ENCODE data around the gene LHFPL4. TPM values are rescaled to one million over a fixed set of nuclear protein-coding genes. Genes with fewer than 3 reads are reported as not detected.
A peak's percentile ranks its signal among the peaks of the same experiment; 100 is the strongest.

LHFPL4 gene
- total RNA-seq, 4 donors from 2014 or later = 0.13 to 0.17 (median 0.17) TPM; not detected in 1

- H3K27ac ChIP-seq (replicated peaks in 1 of 4) = no peak overlapping the region
- TF ChIP-seq POLR2A (IDR thresholded peaks at IDR 0.05; ENCODE audit: low read depth) (no peak), POLR2AphosphoS5 (IDR thresholded peaks at IDR 0.05) (no peak), CTCF (IDR thresholded peaks at IDR 0.05) (no peak), EP300 (IDR thresholded peaks at IDR 0.05) (no peak)
- 98% methylated on average over 1 of the region's 1 CpG for WGBS
- H3K9me3 ChIP-seq = no peaks in the 10 kb centered on the region
- DNase-seq (ENCODE audit: extremely low spot score) = no peak
- intact Hi-C loops (cut with DNase I) = no loop called here
- no peaks in the 10 kb centered on the region for H3K27me3 ChIP-seq
- H3K36me3 ChIP-seq = peaks cover 53 to 93% (median 83%) of the 10 kb centered on the region in 4 donors
- no peak overlapping the region for H3K4me3 ChIP-seq
- peaks cover 0 to 5% (median 0%) of the 10 kb centered on the region in 4 donors for H3K4me1 ChIP-seq
Measured at GRCh38 chr3:9455596-9456131, 98.0 kb downstream of the LHFPL4 start.

GRCh38 chr3:9452417-9452816 is 101.2 kb downstream of the LHFPL4 start:
- TF ChIP-seq POLR2AphosphoS5 (IDR thresholded peaks at IDR 0.05) (no peak), POLR2A (IDR thresholded peaks at IDR 0.05; ENCODE audit: low read depth) (no peak), EP300 (IDR thresholded peaks at IDR 0.05) (no peak), CTCF (IDR thresholded peaks at IDR 0.05) (no peak)
- Histone ChIP-seq H3K27ac (replicated peaks in 1 of 4) (peak overlapping the region in 1 of 4 donors; percentile 16), H3K9me3 (no peaks in the 10 kb centered on the region), H3K36me3 (peaks cover 65 to 97% (median 88%) of the 10 kb centered on the region in 4 donors), H3K27me3 (no peaks in the 10 kb centered on the region), H3K4me1 (peaks cover 0 to 5% (median 0%) of the 10 kb centered on the region in 4 donors), H3K4me3 (no peak overlapping the region)
- no peak for DNase-seq (ENCODE audit: extremely low spot score)
- WGBS = 72% methylated on average over 2 of the region's 2 CpGs
- intact Hi-C loops (cut with DNase I) = no loop called here

- no peak for TF ChIP-seq EP300 (IDR thresholded peaks at IDR 0.05)
- TF ChIP-seq POLR2A (IDR thresholded peaks at IDR 0.05; ENCODE audit: low read depth) = no peak
- TF ChIP-seq POLR2AphosphoS5 (IDR thresholded peaks at IDR 0.05) = no peak
- TF ChIP-seq CTCF (IDR thresholded peaks at IDR 0.05) = no peak
- H3K4me1 ChIP-seq = peaks cover 0 to 5% (median 0%) of the 10 kb centered on the region in 4 donors
- whole genome bisulfite sequencing = 90% methylated on average over 2 of the region's 2 CpGs
- no peak overlapping the region for H3K4me3 ChIP-seq
- H3K27me3 ChIP-seq = no peaks in the 10 kb centered on the region
- no peak overlapping the region for H3K27ac ChIP-seq (replicated peaks in 1 of 4)
- H3K36me3 ChIP-seq = peaks cover 67 to 96% (median 88%) of the 10 kb centered on the region in 4 donors
- intact Hi-C loops (cut with DNase I) = no loop called here
- H3K9me3 ChIP-seq = no peaks in the 10 kb centered on the region
- no peak for DNase-seq (ENCODE audit: extremely low spot score)
Measured at GRCh38 chr3:9450991-9451390, 102.6 kb downstream of the LHFPL4 start.

- Histone ChIP-seq H3K4me1 (peaks cover 0 to 5% (median 0%) of the 10 kb centered on the region in 4 donors), H3K27me3 (no peaks in the 10 kb centered on the region), H3K36me3 (peaks cover 69 to 96% (median 88%) of the 10 kb centered on the region in 4 donors), H3K27ac (replicated peaks in 1 of 4) (no peak overlapping the region), H3K9me3 (no peaks in the 10 kb centered on the region), H3K4me3 (no peak overlapping the region)
- TF ChIP-seq CTCF (IDR thresholded peaks at IDR 0.05) (no peak), EP300 (IDR thresholded peaks at IDR 0.05) (no peak), POLR2AphosphoS5 (IDR thresholded peaks at IDR 0.05) (no peak), POLR2A (IDR thresholded peaks at IDR 0.05; ENCODE audit: low read depth) (no peak)
- DNase-seq (ENCODE audit: extremely low spot score) = no peak
- 97% methylated on average over 1 of the region's 1 CpG for WGBS
- intact Hi-C loops (cut with DNase I) = no loop called here
Measured at GRCh38 chr3:9450126-9450525, 103.5 kb downstream of the LHFPL4 start.

- intact Hi-C loops (cut with DNase I) = no loop called here
- peaks cover 69 to 96% (median 89%) of the 10 kb centered on the region in 4 donors for H3K36me3 ChIP-seq
- no peaks in the 10 kb centered on the region for H3K27me3 ChIP-seq
- no peak overlapping the region for H3K27ac ChIP-seq (replicated peaks in 1 of 4)
- no peak for TF ChIP-seq CTCF (IDR thresholded peaks at IDR 0.05)
- no peak for TF ChIP-seq POLR2A (IDR thresholded peaks at IDR 0.05; ENCODE audit: low read depth)
- no peak for TF ChIP-seq EP300 (IDR thresholded peaks at IDR 0.05)
- TF ChIP-seq POLR2AphosphoS5 (IDR thresholded peaks at IDR 0.05) = no peak
- WGBS = 89% methylated on average over 1 of the region's 1 CpG
- peaks cover 0 to 5% (median 0%) of the 10 kb centered on the region in 4 donors for H3K4me1 ChIP-seq
- no peak for DNase-seq (ENCODE audit: extremely low spot score)
- H3K9me3 ChIP-seq = no peaks in the 10 kb centered on the region
- no peak overlapping the region for H3K4me3 ChIP-seq
Measured at GRCh38 chr3:9448643-9449042, 105.0 kb downstream of the LHFPL4 start.

All from esophagus muscularis mucosa (tissue), 4 donors.